T-helper 2 cell treated with Interferon-gamma antibody and Interleukin-4, amounts not matched to agents 5 μg/mL and 100 μg/mL, for 36 hours (primary cell): ENCODE results near the gene TBC1D5.

Source experiments
- DNase-seq: peaks from one replicate; pipeline ENCODE4 v3.0.0; 2021; ENCODE audit warnings: low spot score
- H3K27ac Mint-ChIP-seq: one replicate; pipeline ENCODE4 v1.8.0; 2021; ENCODE audit warnings: mild to moderate bottlenecking, mixed read lengths
- H3K27me3 Mint-ChIP-seq: one replicate; pipeline ENCODE4 v1.8.0; 2021; ENCODE audit warnings: low read depth, mixed read lengths
- H3K36me3 Mint-ChIP-seq: one replicate; pipeline ENCODE4 v1.8.0; 2021; ENCODE audit warnings: low read depth, mixed read lengths
- H3K4me1 Mint-ChIP-seq: one replicate; pipeline ENCODE4 v1.8.0; 2021; ENCODE audit warnings: low read depth, mixed read lengths
- H3K4me3 Mint-ChIP-seq: one replicate; pipeline ENCODE4 v1.8.0; 2022; ENCODE audit warnings: mild to moderate bottlenecking, moderate library complexity, mixed read lengths
- H3K9me3 Mint-ChIP-seq: one replicate; pipeline ENCODE4 v1.8.0; 2021; ENCODE audit warnings: mixed read lengths

TBC1D5 gene

DNA sequence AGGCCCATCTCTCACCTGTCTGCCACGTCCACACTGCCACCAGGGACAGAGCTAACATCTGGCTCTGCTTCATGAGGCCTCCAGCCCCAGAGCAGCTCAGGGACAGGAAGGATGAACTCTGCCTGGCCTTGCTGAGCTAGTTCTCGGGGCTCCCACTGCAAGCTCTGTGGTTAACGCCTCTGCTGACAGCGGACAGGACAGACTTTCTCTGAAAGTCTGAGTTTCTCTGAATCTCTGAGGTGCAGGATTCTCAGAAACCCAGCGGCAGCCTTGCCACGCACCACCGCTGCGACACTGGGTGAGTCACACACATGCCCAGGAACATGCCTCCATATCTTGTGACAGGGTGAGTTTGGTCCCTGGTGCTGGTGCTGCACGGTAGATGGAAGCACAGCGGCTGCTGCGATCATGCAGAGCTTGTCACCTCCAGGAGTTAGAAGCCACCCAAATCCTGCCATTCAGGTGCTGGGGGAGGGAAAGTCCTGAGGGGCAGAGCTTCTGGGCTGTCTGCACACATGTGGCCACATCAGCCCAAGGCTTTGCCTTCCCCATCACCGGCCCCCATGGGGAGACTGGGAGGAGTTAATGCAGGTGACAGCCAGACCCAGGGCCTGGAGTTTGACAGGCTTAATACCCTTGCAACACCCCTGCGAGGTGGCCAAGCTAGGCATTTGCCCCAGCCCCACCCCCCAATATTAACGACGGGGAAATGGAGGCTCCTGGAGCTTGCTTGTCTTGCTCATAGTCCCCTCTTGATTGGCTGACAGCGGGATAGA lies 590.6 kb downstream of the TBC1D5 start:
- DNase-seq = peak; percentile 93
- Mint-ChIP-seq H3K27me3 (no peaks in the 10 kb centered on the region), H3K4me1 (peaks cover 52% of the 10 kb centered on the region), H3K27ac (peak overlapping the region; percentile 89), H3K9me3 (peaks cover 18% of the 10 kb centered on the region), H3K36me3 (peaks cover 54% of the 10 kb centered on the region), H3K4me3 (peak overlapping the region; percentile 79)

GRCh38 chr3:17149076-17149475 lies 593.4 kb downstream of the TBC1D5 start:
- no peak overlapping the region for H3K4me3 Mint-ChIP-seq
- no peaks in the 10 kb centered on the region for H3K27me3 Mint-ChIP-seq
- DNase-seq = no peak
- peaks cover 53% of the 10 kb centered on the region for H3K36me3 Mint-ChIP-seq
- H3K27ac Mint-ChIP-seq = no peak overlapping the region
- peaks cover 22% of the 10 kb centered on the region for H3K9me3 Mint-ChIP-seq
- peaks cover 67% of the 10 kb centered on the region for H3K4me1 Mint-ChIP-seq

- Mint-ChIP-seq H3K4me1 (peaks cover 48% of the 10 kb centered on the region), H3K27ac (peak overlapping the region; percentile 24), H3K9me3 (peaks cover 13% of the 10 kb centered on the region)
Measured at GRCh38 chr3:17144665-17144993, 597.8 kb downstream of the TBC1D5 start.

GRCh38 chr3:17143893-17144664 lies 598.4 kb downstream of the TBC1D5 start:
- no peak for DNase-seq
- H3K27ac Mint-ChIP-seq = peak overlapping the region; percentile 41
- H3K27me3 Mint-ChIP-seq = no peaks in the 10 kb centered on the region
- H3K36me3 Mint-ChIP-seq = peaks cover 25% of the 10 kb centered on the region
- peak overlapping the region; percentile 33 for H3K4me3 Mint-ChIP-seq
- H3K9me3 Mint-ChIP-seq = peaks cover 13% of the 10 kb centered on the region
- peaks cover 46% of the 10 kb centered on the region for H3K4me1 Mint-ChIP-seq

More at GRCh38 chr3:17144665-17144993, 597.8 kb downstream of the TBC1D5 start:
- peaks cover 26% of the 10 kb centered on the region for H3K36me3 Mint-ChIP-seq
- peak; percentile 15 for DNase-seq
- H3K27me3 Mint-ChIP-seq = no peaks in the 10 kb centered on the region
- H3K4me3 Mint-ChIP-seq = peak overlapping the region; percentile 33

DNA sequence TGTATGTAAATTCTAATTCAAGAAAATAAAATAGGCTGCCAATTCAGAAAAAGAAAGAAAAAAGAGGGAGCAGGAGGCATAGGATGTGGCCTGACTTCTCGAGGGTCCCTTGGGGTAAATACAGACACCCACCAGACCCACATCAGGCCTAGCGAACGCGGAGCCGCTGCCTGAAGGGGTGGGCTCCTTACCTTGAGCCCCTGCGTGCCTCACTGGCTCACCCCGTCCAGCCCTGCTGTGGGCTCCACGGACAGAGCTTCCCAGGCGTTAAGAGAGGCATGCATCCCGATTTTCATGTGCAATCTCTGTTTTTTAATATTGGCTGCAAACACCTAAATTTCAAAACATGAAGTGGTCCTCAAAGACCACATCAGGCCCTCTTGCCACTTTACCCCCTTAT lies 599.9 kb downstream of the TBC1D5 start:
- peaks cover 34% of the 10 kb centered on the region for H3K4me1 Mint-ChIP-seq
- H3K4me3 Mint-ChIP-seq = no peak overlapping the region
- peaks cover 21% of the 10 kb centered on the region for H3K36me3 Mint-ChIP-seq
- peaks cover 9% of the 10 kb centered on the region for H3K9me3 Mint-ChIP-seq
- H3K27me3 Mint-ChIP-seq = no peaks in the 10 kb centered on the region
- no peak for DNase-seq
- H3K27ac Mint-ChIP-seq = no peak overlapping the region

DNA sequence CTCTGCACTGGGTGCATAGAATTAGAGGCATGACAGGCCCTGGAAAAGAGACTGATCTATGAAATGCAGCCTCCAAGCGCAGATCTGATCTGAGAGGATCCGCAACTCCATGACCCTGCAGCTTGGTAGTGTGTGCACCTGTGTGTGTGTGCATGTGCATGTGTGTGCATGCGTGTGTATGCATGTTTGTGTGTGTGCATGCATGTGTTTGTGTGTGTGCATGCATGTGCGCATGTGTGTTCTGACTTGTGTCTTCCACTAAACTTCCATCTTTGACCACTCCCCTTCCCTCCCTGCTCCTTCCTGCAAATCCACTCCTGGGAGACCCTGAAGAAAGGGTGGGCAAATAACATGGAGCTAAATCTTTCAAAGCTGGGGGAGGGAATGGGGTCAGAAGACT lies 600.7 kb downstream of the TBC1D5 start:
- no peak overlapping the region for H3K4me3 Mint-ChIP-seq
- H3K27me3 Mint-ChIP-seq = no peaks in the 10 kb centered on the region
- H3K36me3 Mint-ChIP-seq = peaks cover 21% of the 10 kb centered on the region
- H3K9me3 Mint-ChIP-seq = peaks cover 9% of the 10 kb centered on the region
- DNase-seq = no peak
- peaks cover 31% of the 10 kb centered on the region for H3K4me1 Mint-ChIP-seq
- H3K27ac Mint-ChIP-seq = no peak overlapping the region

- Mint-ChIP-seq H3K4me1 (peaks cover 25% of the 10 kb centered on the region), H3K9me3 (peaks cover 5% of the 10 kb centered on the region), H3K27ac (no peak overlapping the region), H3K36me3 (peaks cover 14% of the 10 kb centered on the region), H3K4me3 (no peak overlapping the region), H3K27me3 (no peaks in the 10 kb centered on the region)
- no peak for DNase-seq
Measured at GRCh38 chr3:17140670-17141505, 601.5 kb downstream of the TBC1D5 start.

- H3K9me3 Mint-ChIP-seq = peaks cover 5% of the 10 kb centered on the region
- no peaks in the 10 kb centered on the region for H3K27me3 Mint-ChIP-seq
- DNase-seq = no peak
- H3K27ac Mint-ChIP-seq = no peak overlapping the region
- no peak overlapping the region for H3K4me3 Mint-ChIP-seq
- peaks cover 8% of the 10 kb centered on the region for H3K4me1 Mint-ChIP-seq
- H3K36me3 Mint-ChIP-seq = peaks cover 7% of the 10 kb centered on the region
Measured at GRCh38 chr3:17138246-17139039, 604.0 kb downstream of the TBC1D5 start.

GRCh38 chr3:17137321-17137826 lies 605.1 kb downstream of the TBC1D5 start:
- no peak overlapping the region for H3K27ac Mint-ChIP-seq
- H3K36me3 Mint-ChIP-seq = no peaks in the 10 kb centered on the region
- H3K4me3 Mint-ChIP-seq = no peak overlapping the region
- DNase-seq = no peak
- peaks cover 8% of the 10 kb centered on the region for H3K4me1 Mint-ChIP-seq
- H3K9me3 Mint-ChIP-seq = no peaks in the 10 kb centered on the region
- H3K27me3 Mint-ChIP-seq = no peaks in the 10 kb centered on the region

GRCh38 chr3:17136136-17136721 lies 606.2 kb downstream of the TBC1D5 start:
- Mint-ChIP-seq H3K4me3 (no peak overlapping the region), H3K9me3 (no peaks in the 10 kb centered on the region), H3K36me3 (no peaks in the 10 kb centered on the region), H3K27me3 (no peaks in the 10 kb centered on the region), H3K4me1 (peaks cover 6% of the 10 kb centered on the region), H3K27ac (no peak overlapping the region)
- no peak for DNase-seq

- H3K9me3 Mint-ChIP-seq = no peaks in the 10 kb centered on the region
- H3K4me3 Mint-ChIP-seq = no peak overlapping the region
- no peaks in the 10 kb centered on the region for H3K36me3 Mint-ChIP-seq
- no peak overlapping the region for H3K27ac Mint-ChIP-seq
- H3K27me3 Mint-ChIP-seq = no peaks in the 10 kb centered on the region
- DNase-seq = no peak
- peaks cover 6% of the 10 kb centered on the region for H3K4me1 Mint-ChIP-seq
Measured at GRCh38 chr3:17135696-17136095, 606.7 kb downstream of the TBC1D5 start.

DNA sequence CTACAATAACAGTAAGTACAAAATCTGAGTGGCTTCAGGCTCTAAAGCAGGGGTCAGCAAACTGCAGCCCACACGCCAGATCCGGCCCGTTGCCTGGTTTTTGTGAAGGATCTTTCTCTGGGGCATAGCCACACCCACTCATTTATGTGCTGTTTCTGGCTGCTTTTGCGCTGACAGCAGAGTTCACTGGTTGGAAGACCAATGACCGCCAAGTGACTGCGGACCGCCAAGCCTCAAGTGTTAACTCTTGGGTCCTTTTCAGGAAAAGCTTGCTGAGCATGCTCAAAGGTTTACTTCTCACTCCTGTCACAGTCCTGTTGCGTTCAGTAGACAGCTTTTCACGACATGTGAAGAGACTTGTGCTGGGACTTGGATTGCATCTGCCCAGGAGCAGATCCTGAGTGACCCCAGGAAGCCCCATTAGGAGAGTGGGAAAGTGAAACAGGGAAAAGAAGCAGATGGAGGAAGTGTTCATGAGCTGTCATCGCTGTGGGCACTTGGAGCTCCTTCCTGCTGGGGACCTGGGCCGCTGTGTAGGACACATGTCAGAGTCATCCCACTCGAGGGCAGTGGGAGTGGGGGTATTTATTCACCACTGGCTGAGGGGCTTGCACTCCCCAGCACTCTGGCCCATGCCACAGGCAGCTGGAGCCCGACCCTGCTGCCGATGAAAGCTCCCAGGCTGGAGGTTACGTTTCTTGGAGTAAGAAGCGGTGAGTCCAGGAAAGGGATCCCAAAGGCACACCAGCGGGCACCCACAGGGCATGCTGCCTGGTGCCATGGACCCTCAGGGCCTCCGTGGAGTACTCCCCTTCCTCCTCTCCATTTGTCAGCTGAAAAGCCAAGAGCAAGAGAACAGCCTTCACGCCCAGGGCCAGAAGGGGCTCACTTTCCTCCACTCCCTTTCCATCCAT lies 608.5 kb downstream of the TBC1D5 start:
- no peak overlapping the region for H3K27ac Mint-ChIP-seq
- no peaks in the 10 kb centered on the region for H3K36me3 Mint-ChIP-seq
- peaks cover 4% of the 10 kb centered on the region for H3K9me3 Mint-ChIP-seq
- DNase-seq = no peak
- no peak overlapping the region for H3K4me3 Mint-ChIP-seq
- H3K27me3 Mint-ChIP-seq = no peaks in the 10 kb centered on the region
- no peaks in the 10 kb centered on the region for H3K4me1 Mint-ChIP-seq
